Osteocyte (in vitro differentiated cells): Measurements from ENCODE around the gene S100A10. TPM values are rescaled to one million over a fixed set of nuclear protein-coding genes. Genes with fewer than 3 reads are reported as not detected.

Experiments used
- DNase-seq: peaks from one replicate; pipeline ENCODE4 v3.0.0; 2021; ENCODE audit warnings: mixed read lengths; ENCODE audit not compliant: unreplicated experiment; ENCODE audit errors: extremely low spot score
- H3K27ac Mint-ChIP-seq: one replicate; pipeline ENCODE4 v1.8.0; 2021; ENCODE audit warnings: mild to moderate bottlenecking, mixed read lengths; ENCODE audit not compliant: unreplicated experiment
- H3K27me3 Mint-ChIP-seq: one replicate; pipeline ENCODE4 v1.8.0; 2021; ENCODE audit warnings: mixed read lengths; ENCODE audit not compliant: unreplicated experiment
- H3K36me3 Mint-ChIP-seq: one replicate; pipeline ENCODE4 v1.8.0; 2021; ENCODE audit warnings: mixed read lengths; ENCODE audit not compliant: unreplicated experiment
- H3K4me1 Mint-ChIP-seq: one replicate; pipeline ENCODE4 v1.8.0; 2021; ENCODE audit warnings: mixed read lengths; ENCODE audit not compliant: unreplicated experiment
- H3K4me3 Mint-ChIP-seq: one replicate; pipeline ENCODE4 v1.8.0; 2021; ENCODE audit warnings: mild to moderate bottlenecking, moderate library complexity, mixed read lengths; ENCODE audit not compliant: unreplicated experiment
- H3K9me3 Mint-ChIP-seq: one replicate; pipeline ENCODE4 v1.8.0; 2021; ENCODE audit warnings: mixed read lengths; ENCODE audit not compliant: unreplicated experiment
- total RNA-seq: library from RNA; stranded (reverse); gene quantifications from 2 replicates; pipeline ENCODE4 v1.2.1, GENCODE V29; 2021
- TF ChIP-seq, protein P1 (sequence below): fragments of 200-600 bp; sonication (generic); IDR thresholded peaks from 2 replicates; pipeline ENCODE4 v1.5.0; 2021; ENCODE audit warnings: antibody characterized with exemption, mild to moderate bottlenecking, moderate library complexity

The S100A10 gene
- total RNA-seq, 1 donor from 2014 or later, result 234 TPM

DNA sequence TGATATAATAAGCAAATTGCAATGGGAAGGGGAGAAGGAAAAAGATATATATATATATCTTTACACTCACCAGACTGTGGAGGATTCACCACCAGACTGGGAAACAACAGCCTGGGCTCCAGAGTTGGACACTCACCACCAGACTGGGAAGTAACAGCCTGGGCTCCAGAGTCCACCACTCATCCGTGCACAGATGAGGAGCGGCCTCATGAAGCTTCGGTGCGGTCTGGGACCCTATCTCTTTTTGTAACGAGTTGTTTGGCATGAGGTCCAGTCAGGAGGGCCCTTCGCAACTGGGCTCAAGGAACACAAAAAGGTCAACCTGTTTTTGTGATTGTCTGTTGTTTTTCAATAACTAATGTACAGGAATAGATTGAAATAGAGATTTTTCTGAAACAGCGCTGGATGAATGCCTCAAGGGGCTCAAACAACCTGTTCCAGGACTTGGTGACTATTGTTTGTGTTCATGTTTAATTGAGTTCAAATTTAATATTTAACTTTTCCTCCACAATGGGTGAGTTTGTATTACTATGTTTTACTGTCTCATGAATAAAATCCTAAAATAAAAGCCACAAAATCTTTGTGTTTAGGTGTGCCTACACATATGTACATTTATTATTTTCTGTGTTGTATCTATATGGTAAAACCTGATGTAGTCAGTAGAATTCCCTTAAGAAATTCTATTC is 40.1 kb downstream of the S100A10 start:
- Mint-ChIP-seq H3K4me3 (no peak overlapping the region), H3K4me1 (no peaks in the 10 kb centered on the region), H3K9me3 (no peaks in the 10 kb centered on the region), H3K36me3 (no peaks in the 10 kb centered on the region), H3K27me3 (peaks cover 8% of the 10 kb centered on the region), H3K27ac (no peak overlapping the region)
- TF ChIP-seq, protein P1, sequence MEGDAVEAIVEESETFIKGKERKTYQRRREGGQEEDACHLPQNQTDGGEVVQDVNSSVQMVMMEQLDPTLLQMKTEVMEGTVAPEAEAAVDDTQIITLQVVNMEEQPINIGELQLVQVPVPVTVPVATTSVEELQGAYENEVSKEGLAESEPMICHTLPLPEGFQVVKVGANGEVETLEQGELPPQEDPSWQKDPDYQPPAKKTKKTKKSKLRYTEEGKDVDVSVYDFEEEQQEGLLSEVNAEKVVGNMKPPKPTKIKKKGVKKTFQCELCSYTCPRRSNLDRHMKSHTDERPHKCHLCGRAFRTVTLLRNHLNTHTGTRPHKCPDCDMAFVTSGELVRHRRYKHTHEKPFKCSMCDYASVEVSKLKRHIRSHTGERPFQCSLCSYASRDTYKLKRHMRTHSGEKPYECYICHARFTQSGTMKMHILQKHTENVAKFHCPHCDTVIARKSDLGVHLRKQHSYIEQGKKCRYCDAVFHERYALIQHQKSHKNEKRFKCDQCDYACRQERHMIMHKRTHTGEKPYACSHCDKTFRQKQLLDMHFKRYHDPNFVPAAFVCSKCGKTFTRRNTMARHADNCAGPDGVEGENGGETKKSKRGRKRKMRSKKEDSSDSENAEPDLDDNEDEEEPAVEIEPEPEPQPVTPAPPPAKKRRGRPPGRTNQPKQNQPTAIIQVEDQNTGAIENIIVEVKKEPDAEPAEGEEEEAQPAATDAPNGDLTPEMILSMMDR, result no peak
- DNase-seq, result no peak

DNA sequence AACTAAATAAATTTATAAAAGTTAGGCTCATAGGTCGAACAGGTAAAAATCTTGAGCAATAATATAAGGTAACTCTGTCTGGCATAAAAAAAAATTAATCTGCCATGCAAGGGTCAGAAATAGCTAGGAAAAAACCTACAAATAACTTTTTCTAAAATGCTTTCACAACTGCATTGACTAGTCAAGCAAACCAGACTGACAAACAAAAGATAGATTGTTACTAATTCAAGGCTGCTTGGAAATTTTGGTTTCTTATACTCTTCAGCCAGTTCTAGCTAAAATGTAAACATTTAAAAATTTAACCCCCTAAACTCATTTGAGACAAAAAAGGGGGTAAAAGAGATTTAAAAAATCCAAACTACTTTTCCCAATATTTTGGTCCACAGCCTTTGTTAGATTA is 40.8 kb downstream of the S100A10 start:
- peaks cover 8% of the 10 kb centered on the region for H3K27me3 Mint-ChIP-seq
- no peaks in the 10 kb centered on the region for H3K4me1 Mint-ChIP-seq
- TF ChIP-seq, protein P1, result no peak
- no peaks in the 10 kb centered on the region for H3K36me3 Mint-ChIP-seq
- no peak for DNase-seq
- H3K9me3 Mint-ChIP-seq, result no peaks in the 10 kb centered on the region
- H3K27ac Mint-ChIP-seq, result no peak overlapping the region
- no peak overlapping the region for H3K4me3 Mint-ChIP-seq

DNA sequence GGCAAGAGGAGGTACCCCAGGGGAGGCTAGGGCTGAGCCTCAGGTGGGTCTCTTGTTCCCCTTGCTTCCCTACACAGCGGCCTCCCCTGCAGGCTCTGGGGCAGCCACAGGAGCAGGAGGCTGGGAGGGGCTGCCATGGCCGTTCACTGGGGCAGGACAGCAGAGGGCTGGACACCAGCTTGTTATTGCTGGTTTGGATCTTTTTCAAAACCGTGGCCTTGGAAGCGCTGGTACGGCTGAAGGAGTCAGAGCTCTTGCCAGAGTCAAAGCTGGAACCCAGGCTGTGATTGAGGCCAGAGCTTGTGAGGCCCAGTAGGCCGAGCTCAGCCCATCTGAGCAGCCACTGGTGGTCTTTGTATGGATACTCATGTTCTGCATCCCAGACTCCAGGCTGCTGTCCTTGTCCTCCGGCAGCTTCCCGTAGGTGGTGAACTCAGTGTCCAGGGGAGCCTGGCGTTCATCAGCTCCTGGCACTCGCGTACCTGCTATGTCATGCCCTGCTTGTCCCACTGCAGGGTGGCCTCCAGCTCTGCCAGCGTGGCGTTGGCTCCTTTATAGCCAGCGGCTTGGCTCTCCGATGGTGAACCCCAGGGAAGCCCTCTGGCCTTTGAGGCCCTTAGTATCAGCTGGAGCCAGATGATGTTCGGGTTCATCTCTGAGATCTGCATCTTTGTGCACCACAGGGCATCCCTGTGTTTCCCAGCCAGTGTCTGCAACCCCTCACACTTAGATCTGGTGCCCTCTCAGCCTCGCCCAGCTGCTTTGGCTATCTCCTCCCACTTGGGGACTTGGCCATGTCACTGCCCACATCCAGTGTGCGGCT is 44.1 kb downstream of the S100A10 start:
- no peak for DNase-seq
- Mint-ChIP-seq H3K4me1 (peaks cover 22% of the 10 kb centered on the region), H3K9me3 (no peaks in the 10 kb centered on the region), H3K36me3 (no peaks in the 10 kb centered on the region), H3K4me3 (no peak overlapping the region), H3K27me3 (peaks cover 3% of the 10 kb centered on the region), H3K27ac (no peak overlapping the region)
- TF ChIP-seq, protein P1, result no peak

DNA sequence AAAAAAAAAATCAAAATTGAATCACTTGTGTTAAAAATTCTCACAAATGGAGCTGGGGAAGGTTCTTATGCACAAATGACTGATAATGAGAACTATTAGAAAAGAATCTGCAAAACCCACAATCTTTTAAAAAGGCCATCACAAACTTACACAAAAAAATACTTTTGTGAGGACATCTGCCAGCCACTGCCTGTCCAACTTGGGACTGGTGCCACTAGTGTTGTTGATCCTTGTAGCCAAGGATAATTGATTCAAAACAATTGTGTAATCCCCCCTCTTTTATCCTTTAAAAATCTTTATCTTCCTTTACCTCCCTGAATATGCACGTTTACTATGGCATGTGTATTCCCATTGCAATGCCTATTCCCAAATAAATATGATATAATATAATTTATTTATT is 45.2 kb downstream of the S100A10 start:
- Mint-ChIP-seq H3K27me3 (peaks cover 3% of the 10 kb centered on the region), H3K9me3 (no peaks in the 10 kb centered on the region), H3K4me1 (peaks cover 22% of the 10 kb centered on the region), H3K27ac (no peak overlapping the region), H3K4me3 (no peak overlapping the region), H3K36me3 (no peaks in the 10 kb centered on the region)
- no peak for DNase-seq
- TF ChIP-seq, protein P1, result no peak

DNA sequence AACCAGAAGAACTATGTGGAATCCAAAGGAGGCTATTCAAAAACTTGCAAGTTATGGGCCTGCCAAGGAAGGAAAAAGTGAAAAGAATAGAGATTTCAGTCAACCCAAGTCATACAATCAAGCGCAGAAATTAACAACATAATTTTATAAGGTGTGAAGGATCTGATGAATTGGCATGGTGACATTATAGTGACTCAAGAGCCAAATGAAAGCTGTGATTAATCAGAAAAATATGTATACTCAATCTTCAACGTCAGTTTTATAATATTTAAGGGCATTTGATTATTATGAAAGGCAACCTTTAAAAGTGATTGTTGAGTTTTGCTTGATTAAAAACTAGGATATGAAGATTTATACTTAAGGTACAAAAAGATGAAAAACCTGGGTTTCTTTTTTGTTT is 46.5 kb downstream of the S100A10 start:
- Mint-ChIP-seq H3K4me3 (no peak overlapping the region), H3K4me1 (peaks cover 22% of the 10 kb centered on the region), H3K9me3 (no peaks in the 10 kb centered on the region), H3K27ac (peak overlapping the region; percentile 96), H3K27me3 (peaks cover 3% of the 10 kb centered on the region), H3K36me3 (no peaks in the 10 kb centered on the region)
- TF ChIP-seq, protein P1, result no peak
- DNase-seq, result no peak
